GM21786 (cell line): ENCODE results near the gene PPIL1.

ENCODE experiments used
- ATAC-seq: cut with Tn5 transposase; IDR thresholded peaks from one replicate; pipeline ENCODE4 v1.9.1; 2021; ENCODE audit not compliant: unreplicated experiment

The PPIL1 gene

DNA sequence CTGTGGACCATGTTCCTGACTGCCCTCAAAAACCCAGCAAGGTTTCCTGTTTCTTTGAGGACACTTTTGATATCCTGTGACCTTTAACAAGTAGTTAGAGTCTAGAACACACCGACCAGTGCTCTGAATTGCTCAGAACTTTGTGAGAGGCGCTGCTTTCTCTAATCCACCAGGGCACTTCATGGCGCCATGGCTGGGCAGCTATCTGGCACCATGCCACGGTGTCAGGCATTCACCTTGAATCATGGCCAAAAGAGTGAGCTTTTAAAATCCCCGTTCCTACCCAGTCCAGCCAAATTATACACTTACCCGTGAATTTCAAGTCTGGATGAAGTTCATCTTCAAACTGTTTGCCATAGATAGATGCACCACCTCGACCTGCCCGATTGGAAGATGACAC, 18.3 kb downstream of the PPIL1 start:
- no peak for ATAC-seq

DNA sequence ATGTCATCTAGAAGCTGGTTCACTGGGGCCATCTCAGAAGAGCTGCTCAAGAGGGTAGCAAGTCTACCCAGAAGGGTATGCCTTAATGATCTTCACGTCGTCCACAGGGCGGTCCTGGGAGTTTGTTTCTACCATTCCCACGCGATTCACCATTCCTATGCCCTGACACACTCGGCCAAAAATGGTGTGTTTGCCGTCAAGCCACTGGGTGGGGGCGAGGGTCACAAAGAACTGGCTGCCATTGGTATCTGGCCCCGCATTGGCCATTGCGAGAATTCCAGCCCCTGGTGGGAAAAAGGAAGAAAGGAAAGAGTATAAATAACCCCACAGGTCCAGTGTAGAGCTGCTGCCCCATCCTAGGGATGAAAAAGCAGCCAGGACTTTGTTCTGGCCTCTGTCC, 18.9 kb downstream of the PPIL1 start:
- ATAC-seq: no peak

GRCh38 chr6:36853325-36853724, 21.3 kb downstream of the PPIL1 start:
- ATAC-seq: no peak

GRCh38 chr6:36852481-36853147, 22.0 kb downstream of the PPIL1 start:
- no peak for ATAC-seq

DNA sequence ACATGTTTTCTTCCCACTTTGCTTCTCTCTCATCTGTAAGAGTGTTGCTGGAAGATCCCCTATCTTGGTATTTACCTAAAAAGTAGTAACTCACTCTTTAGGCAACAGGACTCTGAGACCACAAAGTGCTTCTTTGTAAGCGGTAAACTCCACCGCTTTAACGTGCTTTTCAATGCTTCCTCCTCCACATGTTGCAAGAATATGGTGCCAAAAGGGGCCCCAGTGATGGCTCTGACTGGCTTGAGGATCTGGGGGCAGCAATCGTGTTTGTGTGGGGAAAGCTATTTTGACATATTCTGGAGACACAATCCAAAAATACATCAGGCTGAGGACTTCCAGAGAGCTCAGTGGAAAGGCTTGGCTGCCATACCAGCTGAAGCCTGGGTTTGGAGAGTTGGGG, 23.0 kb downstream of the PPIL1 start:
- no peak for ATAC-seq

GRCh38 chr6:36851149-36851614, 23.4 kb downstream of the PPIL1 start:
- no peak for ATAC-seq

DNA sequence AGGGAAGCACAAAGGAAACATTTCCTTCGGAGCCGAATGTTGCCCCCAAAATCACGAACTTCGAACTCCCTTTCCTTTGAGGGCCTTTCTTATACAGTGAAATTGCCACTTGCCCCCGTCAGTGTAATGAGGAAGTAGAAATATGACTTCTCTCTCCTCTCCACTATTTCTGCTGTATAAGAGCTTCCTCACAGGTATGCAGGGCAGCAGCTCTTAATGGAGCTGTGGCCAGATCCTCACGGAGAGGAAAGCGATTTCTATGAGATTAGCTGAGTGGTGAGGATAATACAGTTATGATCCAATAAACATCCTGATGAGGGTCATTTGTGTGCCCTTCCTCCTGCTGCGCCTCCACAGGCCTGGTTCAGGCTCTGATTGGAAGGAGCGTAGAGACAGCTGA, 24.6 kb downstream of the PPIL1 start:
- no peak for ATAC-seq

- no peak for ATAC-seq
These were observed 25.8 kb downstream of the PPIL1 start for GRCh38 chr6:36848658-36849441.

DNA sequence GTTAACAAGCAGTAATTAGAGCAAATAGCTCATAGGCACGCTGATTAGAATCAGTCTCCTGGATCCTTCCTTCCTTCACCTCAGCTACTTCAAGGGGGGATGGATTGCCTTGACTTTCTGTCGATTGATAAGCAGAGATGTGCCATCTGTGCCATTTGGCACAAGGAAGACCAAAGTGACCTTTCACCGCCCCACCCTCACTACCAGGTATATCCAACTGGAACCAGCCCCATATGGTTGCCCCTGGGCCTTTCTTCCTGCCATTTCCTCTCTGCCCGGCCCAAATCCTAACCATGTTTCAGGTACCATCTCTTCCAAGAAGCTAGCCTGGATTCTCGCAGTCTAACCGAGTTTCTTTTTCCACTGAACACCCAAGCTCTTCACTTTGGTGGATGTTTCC, 26.6 kb downstream of the PPIL1 start:
- ATAC-seq: no peak

DNA sequence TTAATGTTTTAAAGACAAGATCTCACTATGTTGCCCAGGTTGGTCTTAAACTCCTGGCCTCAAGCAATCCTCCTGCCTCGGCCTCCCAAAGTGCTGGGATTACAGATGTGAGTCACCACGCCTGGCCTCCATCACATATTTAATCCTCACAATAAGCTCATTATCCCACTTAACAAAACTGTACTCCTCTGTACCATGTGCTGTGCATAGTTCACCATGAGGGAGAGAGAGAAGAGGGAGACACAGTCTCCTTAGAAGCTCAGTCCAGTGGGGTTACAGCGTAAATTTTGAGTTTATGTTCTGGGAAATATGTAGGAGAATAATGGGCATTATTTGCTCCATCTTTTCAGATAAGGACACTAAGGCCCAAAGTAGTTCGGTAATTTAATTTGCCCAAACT, 27.5 kb downstream of the PPIL1 start:
- ATAC-seq: no peak

DNA sequence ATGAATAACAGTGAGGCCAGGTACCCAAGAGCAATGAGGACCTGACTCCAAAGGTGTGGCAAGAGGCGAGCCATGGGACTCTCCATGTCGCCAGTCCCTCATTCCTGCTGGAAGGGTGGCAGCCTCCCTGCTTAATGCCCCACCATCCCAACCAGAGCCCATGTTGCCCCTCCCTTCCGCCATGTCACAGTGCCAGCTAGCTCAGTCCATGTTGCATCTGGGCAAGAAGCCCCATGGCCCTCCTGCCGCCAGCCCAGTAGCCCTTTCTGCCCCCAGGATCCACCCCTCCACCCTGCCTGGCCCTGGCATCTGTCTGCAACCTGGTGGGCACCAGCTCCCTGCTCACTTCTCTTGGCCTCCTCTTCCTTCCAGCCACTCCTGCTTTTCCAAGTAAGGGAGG, 29.4 kb downstream of the PPIL1 start:
- ATAC-seq: no peak

GRCh38 chr6:36844232-36845170, 30.1 kb downstream of the PPIL1 start:
- ATAC-seq: no peak

- no peak for ATAC-seq
These were observed 31.4 kb downstream of the PPIL1 start for GRCh38 chr6:36843170-36843569.

DNA sequence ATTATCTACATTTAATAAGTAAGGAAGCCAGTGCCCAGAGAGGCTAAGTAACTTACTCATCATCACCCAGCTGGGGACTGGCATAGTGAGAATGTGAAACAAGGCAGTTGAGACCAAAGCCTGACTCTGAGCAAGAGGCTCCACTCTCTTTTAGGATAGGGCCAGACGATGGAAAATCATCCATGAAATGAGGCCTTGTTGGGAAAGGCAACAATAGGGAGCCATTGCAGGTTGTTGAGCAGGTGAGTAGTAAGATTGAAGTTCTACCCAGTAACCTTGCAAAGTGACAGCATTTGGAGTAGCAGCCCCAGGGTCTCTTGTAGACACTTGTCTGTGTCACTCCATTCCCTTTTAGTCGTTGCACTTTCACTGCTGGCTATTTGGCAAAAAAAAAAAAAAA, 32.8 kb downstream of the PPIL1 start:
- no peak for ATAC-seq

GRCh38 chr6:36840432-36841403, 33.9 kb downstream of the PPIL1 start:
- no peak for ATAC-seq

GRCh38 chr6:36839749-36840431, 34.7 kb downstream of the PPIL1 start:
- ATAC-seq: no peak

GRCh38 chr6:36838896-36839748, 35.5 kb downstream of the PPIL1 start, which contains the start of gene CPNE5:
TSS of gene CPNE5 (minus strand) at chr6:36839444. CDS start at chr6:36839377, 67 bp downstream.
- ATAC-seq: no peak

- no peak for ATAC-seq
These were observed 36.9 kb downstream of the PPIL1 start for GRCh38 chr6:36837686-36838085.

DNA sequence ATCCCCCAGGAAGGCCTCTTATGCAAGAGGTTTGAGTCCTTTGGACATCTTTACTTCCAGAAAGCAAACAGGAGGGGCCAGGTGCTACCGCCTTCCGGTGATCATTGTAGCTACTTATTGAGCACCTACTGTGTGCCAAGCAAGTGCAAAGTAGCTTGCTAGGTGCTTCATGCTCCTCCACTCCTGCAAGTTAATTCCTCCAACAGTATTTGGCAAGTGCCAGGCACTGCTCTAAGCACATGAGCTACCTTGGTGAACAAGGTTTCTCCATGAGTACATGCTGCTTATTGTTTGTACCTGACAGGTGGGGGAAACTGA, 37.6 kb downstream of the PPIL1 start:
- no peak for ATAC-seq
